ENCODE results near the gene VWA5B2.

DNA sequence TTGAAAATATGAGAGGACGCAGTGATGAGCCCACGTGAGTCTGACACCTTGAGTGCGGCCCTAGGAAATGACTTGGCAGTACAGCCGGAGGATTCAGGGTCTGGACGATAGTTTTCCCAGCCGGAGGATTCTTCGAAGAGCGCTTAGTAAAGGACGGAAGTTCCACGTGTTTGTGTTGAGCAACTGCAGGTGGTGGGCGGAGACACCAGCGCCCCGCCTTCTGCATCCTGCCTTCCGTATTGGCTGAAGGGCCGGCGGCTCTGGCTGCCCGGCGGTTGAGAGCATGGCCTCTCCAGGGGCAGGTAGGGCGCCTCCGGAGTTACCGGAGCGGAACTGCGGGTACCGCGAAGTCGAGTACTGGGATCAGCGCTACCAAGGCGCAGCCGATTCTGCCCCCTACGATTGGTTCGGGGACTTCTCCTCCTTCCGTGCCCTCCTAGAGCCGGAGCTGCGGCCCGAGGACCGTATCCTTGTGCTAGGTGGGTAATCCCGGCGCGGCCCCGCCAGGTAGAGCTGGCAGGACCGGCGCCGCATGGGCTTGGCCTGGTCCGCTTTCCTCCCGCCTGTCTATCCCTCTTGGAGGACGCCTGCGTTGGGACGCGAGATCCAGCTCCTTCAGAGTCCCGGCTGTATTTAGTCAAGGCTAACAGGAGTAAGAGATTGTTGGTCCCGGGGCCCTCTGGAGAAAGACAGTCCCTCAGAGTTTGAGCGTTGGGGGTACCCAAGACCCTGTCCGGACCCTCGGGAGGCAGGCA lies 20.2 kb downstream of the VWA5B2 start, which contains the start of gene EEF1AKMT4:
- TF ChIP-seq, protein P1, sequence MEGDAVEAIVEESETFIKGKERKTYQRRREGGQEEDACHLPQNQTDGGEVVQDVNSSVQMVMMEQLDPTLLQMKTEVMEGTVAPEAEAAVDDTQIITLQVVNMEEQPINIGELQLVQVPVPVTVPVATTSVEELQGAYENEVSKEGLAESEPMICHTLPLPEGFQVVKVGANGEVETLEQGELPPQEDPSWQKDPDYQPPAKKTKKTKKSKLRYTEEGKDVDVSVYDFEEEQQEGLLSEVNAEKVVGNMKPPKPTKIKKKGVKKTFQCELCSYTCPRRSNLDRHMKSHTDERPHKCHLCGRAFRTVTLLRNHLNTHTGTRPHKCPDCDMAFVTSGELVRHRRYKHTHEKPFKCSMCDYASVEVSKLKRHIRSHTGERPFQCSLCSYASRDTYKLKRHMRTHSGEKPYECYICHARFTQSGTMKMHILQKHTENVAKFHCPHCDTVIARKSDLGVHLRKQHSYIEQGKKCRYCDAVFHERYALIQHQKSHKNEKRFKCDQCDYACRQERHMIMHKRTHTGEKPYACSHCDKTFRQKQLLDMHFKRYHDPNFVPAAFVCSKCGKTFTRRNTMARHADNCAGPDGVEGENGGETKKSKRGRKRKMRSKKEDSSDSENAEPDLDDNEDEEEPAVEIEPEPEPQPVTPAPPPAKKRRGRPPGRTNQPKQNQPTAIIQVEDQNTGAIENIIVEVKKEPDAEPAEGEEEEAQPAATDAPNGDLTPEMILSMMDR (IDR thresholded peaks at IDR 0.05 in 2 of 3, conservative IDR thresholded peaks at IDR 0.05 in 1 of 3; ENCODE audit: borderline replicate concordance in 1 of 3, insufficient read depth in 1 of 3, low read depth in 2 of 3, low read length in 2 of 3), result peak in 2 of 3 experiments; percentile 37 to 52; a peak in 4 of 6 replicates
- TF ChIP-seq EZH2 (IDR thresholded peaks at IDR 0.05) (no peak), EGR1 (IDR thresholded peaks at IDR 0.05; ENCODE audit: low read depth) (no peak), SIN3A (IDR thresholded peaks at IDR 0.05; ENCODE audit: low read depth) (no peak), POLR2A (IDR thresholded peaks at IDR 0.05; ENCODE audit: borderline replicate concordance, extremely low read depth, insufficient read depth, insufficient read length) (peak; percentile 64), ZNF274 (IDR thresholded peaks at IDR 0.05; ENCODE audit: low read depth, low read length) (no peak), EZH2phosphoT487 (IDR thresholded peaks at IDR 0.05; ENCODE audit: borderline replicate concordance) (no peak), CEBPB (IDR thresholded peaks at IDR 0.05; ENCODE audit: low read depth) (no peak), RAD21 (IDR thresholded peaks at IDR 0.05; ENCODE audit: low read depth) (no peak), YY1 (IDR thresholded peaks at IDR 0.05; ENCODE audit: extremely low read depth, insufficient replicate concordance, low read depth, low read length) (peak; percentile 84), POLR2AphosphoS5 (IDR thresholded peaks at IDR 0.05; ENCODE audit: low read depth, low read length) (peak; percentile 76), JUND (IDR thresholded peaks at IDR 0.05) (no peak)
- TF ChIP-seq, protein P2, sequence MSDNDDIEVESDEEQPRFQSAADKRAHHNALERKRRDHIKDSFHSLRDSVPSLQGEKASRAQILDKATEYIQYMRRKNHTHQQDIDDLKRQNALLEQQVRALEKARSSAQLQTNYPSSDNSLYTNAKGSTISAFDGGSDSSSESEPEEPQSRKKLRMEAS (IDR thresholded peaks at IDR 0.05), result no peak
